ENCODE measurements around the gene ZBTB39.
A peak's percentile ranks its signal among the peaks of the same experiment; 100 is the strongest.
"Not testable (repeated sequence)": the region's sequence is repeated elsewhere in the genome, so short reads cannot be mapped to it uniquely, and the experiment has no call there.

The ZBTB39 gene

GRCh38 chr12:57019983-57020719, 13.8 kb upstream of the ZBTB39 start:
- in situ Hi-C loops (cut with HindIII; ENCODE audit: low pct_unique_long_range_greater_than_20kb, low sequenced_read_pairs) = no loop called here
- no peak for TF ChIP-seq JUND (IDR thresholded peaks at IDR 0.05; ENCODE audit: low read depth)
- no peak for DNase-seq (ENCODE audit: low read depth in 1 of 2, low spot score in 1 of 2)

- no peak for TF ChIP-seq JUND (IDR thresholded peaks at IDR 0.05; ENCODE audit: low read depth)
- in situ Hi-C loops (cut with HindIII; ENCODE audit: low pct_unique_long_range_greater_than_20kb, low sequenced_read_pairs) = no loop called here
- no peak for DNase-seq (ENCODE audit: low read depth in 1 of 2, low spot score in 1 of 2)
These were observed 12.6 kb upstream of the ZBTB39 start for GRCh38 chr12:57018906-57019305.

DNA sequence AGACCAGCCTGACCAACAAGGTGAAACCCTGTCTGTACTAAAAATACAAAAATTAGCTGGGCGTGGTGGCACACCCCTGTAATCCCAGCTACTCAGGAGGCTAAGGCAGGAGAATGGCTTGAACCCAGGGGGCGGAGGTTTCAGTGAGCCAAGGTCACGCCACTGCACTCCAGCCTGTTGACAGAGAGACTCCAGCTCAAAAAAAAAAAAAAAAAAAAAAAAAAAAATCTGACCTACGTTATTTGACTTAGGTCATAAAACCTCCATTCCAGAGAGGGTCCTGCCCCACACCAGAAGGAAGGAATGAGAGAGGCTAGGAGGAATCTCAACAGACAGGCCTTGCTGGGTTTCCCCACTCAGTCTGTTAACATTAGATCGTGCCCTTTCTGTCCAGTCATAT, 12.0 kb upstream of the ZBTB39 start:
- in situ Hi-C loops (cut with HindIII; ENCODE audit: low pct_unique_long_range_greater_than_20kb, low sequenced_read_pairs) = not testable (repeated sequence)
- peak in 1 of 2 experiments; percentile 58 for DNase-seq (ENCODE audit: low read depth in 1 of 2, low spot score in 1 of 2)

- TF ChIP-seq JUND (IDR thresholded peaks at IDR 0.05; ENCODE audit: low read depth) = no peak
- DNase-seq (ENCODE audit: low read depth in 1 of 2, low spot score in 1 of 2) = no peak
- in situ Hi-C loops (cut with HindIII; ENCODE audit: low pct_unique_long_range_greater_than_20kb, low sequenced_read_pairs) = no loop called here
These were observed 10.0 kb upstream of the ZBTB39 start, which contains the start of gene TAC3 for GRCh38 chr12:57016348-57016747. Gene TAC3, minus strand, starts transcription at chr12:57016529. Its CDS starts 732 bp downstream, at chr12:57015797.

- in situ Hi-C loops (cut with HindIII; ENCODE audit: low pct_unique_long_range_greater_than_20kb, low sequenced_read_pairs) = no loop called here
- no peak for TF ChIP-seq JUND (IDR thresholded peaks at IDR 0.05; ENCODE audit: low read depth)
- no peak for DNase-seq (ENCODE audit: low read depth in 1 of 2, low spot score in 1 of 2)
These were observed 6.5 kb upstream of the ZBTB39 start for GRCh38 chr12:57012600-57013465.

GRCh38 chr12:57011438-57012424, 5.4 kb upstream of the ZBTB39 start:
- TF ChIP-seq JUND (IDR thresholded peaks at IDR 0.05; ENCODE audit: low read depth) = no peak
- no peak for DNase-seq (ENCODE audit: low read depth in 1 of 2, low spot score in 1 of 2)
- in situ Hi-C loops (cut with HindIII; ENCODE audit: low pct_unique_long_range_greater_than_20kb, low sequenced_read_pairs) = no loop called here

DNA sequence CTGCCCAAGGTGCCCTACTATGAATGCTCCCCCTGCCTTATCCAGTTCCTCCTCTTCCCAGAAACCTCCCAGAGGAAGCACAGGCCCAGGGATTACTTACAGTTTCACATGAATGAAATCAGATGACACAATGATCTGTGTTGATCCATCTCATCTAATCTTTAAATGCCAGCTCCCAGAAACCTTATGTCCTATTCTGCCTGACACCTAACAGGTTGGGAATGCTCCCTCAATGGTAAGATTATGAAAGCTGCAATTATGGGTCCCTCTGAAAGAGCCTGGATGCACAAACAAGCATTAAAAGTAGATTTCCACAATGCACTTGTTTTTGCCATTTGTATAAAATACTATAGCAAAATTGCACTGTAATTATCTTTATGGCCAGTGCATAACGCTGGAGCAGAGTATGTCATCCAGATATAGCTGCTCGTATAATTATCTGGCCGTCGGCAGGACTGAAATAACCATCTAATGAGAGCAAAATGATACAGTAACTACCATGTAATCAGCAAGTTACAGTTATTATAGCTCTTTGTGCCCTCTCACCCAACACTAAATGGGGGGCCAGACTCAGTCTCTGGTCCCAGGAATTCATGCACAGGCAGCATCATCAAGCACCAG, 4.4 kb upstream of the ZBTB39 start:
- in situ Hi-C loops (cut with HindIII; ENCODE audit: low pct_unique_long_range_greater_than_20kb, low sequenced_read_pairs) = no loop called here
- TF ChIP-seq JUND (IDR thresholded peaks at IDR 0.05; ENCODE audit: low read depth) = no peak
- DNase-seq (ENCODE audit: low read depth in 1 of 2, low spot score in 1 of 2) = no peak

DNA sequence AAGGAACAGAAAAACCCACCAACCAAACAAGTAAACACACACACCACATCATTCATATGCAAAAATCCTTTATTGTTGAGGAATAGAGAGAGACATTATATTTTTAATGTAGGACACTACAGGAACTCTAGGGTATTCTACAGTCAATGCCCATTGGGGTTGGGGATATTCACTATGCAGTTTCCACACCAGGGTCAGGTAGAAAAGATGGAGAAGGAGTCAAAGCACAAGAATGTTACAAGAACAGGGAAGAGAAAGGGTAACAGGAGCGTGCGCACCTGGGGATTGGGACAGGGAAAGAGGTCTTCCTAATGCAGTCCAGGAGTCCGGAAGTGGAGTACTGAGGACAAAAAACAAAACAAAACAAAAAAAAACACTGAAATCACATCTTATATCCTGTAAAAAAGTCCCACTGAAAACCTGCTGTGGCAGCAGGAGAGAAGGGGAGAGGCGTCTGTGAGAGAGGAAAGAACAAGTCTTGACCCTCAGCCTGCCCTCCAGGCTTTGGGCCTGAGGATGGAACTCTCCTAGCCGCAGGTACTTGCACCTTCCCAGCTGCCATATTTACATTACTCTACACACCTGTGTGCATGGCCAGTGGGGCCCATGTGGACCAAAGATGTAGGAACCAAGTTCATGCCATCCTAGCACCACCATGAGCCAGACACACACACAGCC, 3.7 kb upstream of the ZBTB39 start:
- no peak for TF ChIP-seq JUND (IDR thresholded peaks at IDR 0.05; ENCODE audit: low read depth)
- in situ Hi-C loops (cut with HindIII; ENCODE audit: low pct_unique_long_range_greater_than_20kb, low sequenced_read_pairs) = no loop called here
- no peak for DNase-seq (ENCODE audit: low read depth in 1 of 2, low spot score in 1 of 2)

GRCh38 chr12:57008178-57008577, 1.8 kb upstream of the ZBTB39 start:
- peak; percentile 51 to 84 for DNase-seq (ENCODE audit: low read depth in 1 of 2, low spot score in 1 of 2)
- in situ Hi-C loops (cut with HindIII; ENCODE audit: low pct_unique_long_range_greater_than_20kb, low sequenced_read_pairs) = no loop called here
- no peak for TF ChIP-seq JUND (IDR thresholded peaks at IDR 0.05; ENCODE audit: low read depth)

DNA sequence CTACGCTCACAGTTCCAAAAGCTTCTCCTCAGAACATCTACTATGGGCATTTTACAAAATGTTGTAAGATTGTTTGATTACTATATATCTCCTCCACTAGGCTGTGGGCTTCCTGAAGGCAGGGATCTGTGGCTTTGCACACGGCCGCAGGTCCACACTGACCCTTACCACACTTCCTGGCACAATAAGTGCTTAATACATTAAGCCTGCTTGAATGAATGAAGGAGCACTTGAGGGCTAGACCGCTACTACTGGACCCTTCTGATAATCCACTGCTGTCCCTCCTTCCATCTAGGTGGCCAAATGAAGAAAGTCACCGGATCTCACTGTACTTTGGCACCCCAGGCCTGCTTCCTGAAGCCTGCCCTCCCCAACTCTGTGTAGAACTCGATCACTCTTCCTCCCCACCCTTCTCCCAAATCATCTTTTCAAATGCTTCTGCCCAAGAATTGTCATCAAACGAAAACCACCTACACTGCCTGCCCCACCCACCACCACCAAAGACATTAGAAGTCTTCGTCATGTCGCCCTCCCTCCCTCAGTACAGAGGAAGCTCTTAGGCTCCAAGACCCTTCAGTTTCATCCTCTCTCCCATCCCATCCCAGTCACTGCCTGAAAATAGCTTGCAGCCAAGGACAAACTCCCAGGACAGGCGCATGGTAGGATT, 596 bp upstream of the ZBTB39 start:
- in situ Hi-C loops (cut with HindIII; ENCODE audit: low pct_unique_long_range_greater_than_20kb, low sequenced_read_pairs) = no loop called here
- no peak for TF ChIP-seq JUND (IDR thresholded peaks at IDR 0.05; ENCODE audit: low read depth)
- no peak for DNase-seq (ENCODE audit: low read depth in 1 of 2, low spot score in 1 of 2)

- in situ Hi-C loops (cut with HindIII; ENCODE audit: low pct_unique_long_range_greater_than_20kb, low sequenced_read_pairs) = no loop called here
- TF ChIP-seq JUND (IDR thresholded peaks at IDR 0.05; ENCODE audit: low read depth) = no peak
- no peak for DNase-seq (ENCODE audit: low read depth in 1 of 2, low spot score in 1 of 2)
These were observed 1.7 kb downstream of the ZBTB39 start for GRCh38 chr12:57004651-57005050.
